Pancreas (tissue), 10 donors: ENCODE data around the gene OTULINL. TPM values are rescaled to one million over a fixed set of nuclear protein-coding genes. Genes with fewer than 3 reads are reported as not detected.

Source experiments
- ATAC-seq, 4 donors: fragments of 200-7000 bp; cut with Tn5 transposase; one replicate each; pipeline versions ENCODE4 v1.8.0 to v1.9.1; 2020; ENCODE audit warnings: mild to moderate bottlenecking in 4 of 4, moderate library complexity in 4 of 4
- DNase-seq, 6 donors: peaks; one replicate each; pipeline ENCODE4 v3.0.0-alpha.2; 2020
- FAIRE-seq: peaks from 2 replicates; lab custom pipeline; 2012; peaks lifted over from hg19 to GRCh38; lab: Jason Lieb, UNC
- H3K27ac ChIP-seq, 4 donors: fragments of 200-600 bp; sonication (generic); 1 replicate in 3 of 4; 2 replicates in 1 of 4; pipeline versions ENCODE4 v1.5.0 to v1.8.0; 2020
- H3K27me3 ChIP-seq, 4 donors: fragments of 200-600 bp; one replicate each; pipeline ENCODE4 v1.8.0; 2021
- H3K36me3 ChIP-seq, 3 donors: fragments of 200-600 bp; sonication (generic) in 1 of 3; one replicate each; pipeline versions ENCODE4 v1.5.0 to v1.8.0; 2020 to 2021
- H3K4me1 ChIP-seq, 3 donors: fragments of 200-600 bp; one replicate each; pipeline ENCODE4 v1.8.0; 2021
- H3K4me3 ChIP-seq, 4 donors: fragments of 200-600 bp; sonication (generic) in 2 of 4; one replicate each; pipeline versions ENCODE4 v1.5.0 to v1.8.0; 2020 to 2021
- H3K9me3 ChIP-seq, 4 donors: fragments of 200-600 bp; one replicate each; pipeline ENCODE4 v1.8.0; 2021
- WGBS, 2 donors: extraction: QIAGEN DNeasy Blood & Tissue Kit; methylation state at CpG; one replicate each; pipeline ENCODE4 v1.1.7; 2013; 5-methylcytosine and 5-hydroxymethylcytosine counted together
- intact Hi-C, 3 donors: fragments of 100-400 bp; cut with DNase I; formaldehyde crosslinking; loops; one replicate each; pipeline versions ENCODE4 v1.11.1 to v1.14.2; 2022
- polyA plus RNA-seq, 2 donors: library from polyadenylated mRNA; stranded (reverse); fragments of 200-250 nt; gene quantifications; one replicate each; pipeline ENCODE4 v1.2.3, GENCODE V29; 2013
- total RNA-seq, 6 donors: library from RNA; stranded (reverse); fragmentation: NEBNext Ultra II Directional in 4 of 6; extraction: Animal tissue kit (Norgen Biotek cat#: 25700) in 4 of 6; gene quantifications; one replicate each; pipeline versions ENCODE4 v1.2.1 to v1.2.4, GENCODE V29; 2021 to 2023
- TF ChIP-seq, protein P1 (sequence below), 4 donors: fragments of 200-600 bp; sonication (generic) in 3 of 4; IDR thresholded peaks; one replicate each; pipeline versions ENCODE4 v1.5.0 to v1.8.0; 2021; ENCODE audit warnings: antibody characterized with exemption in 4 of 4
- donor health status: healthy with polysubstance abuse.
- donor health status: DM: no; HTN: no; CAD: no; lungs with moderate emphysema.
- donor health status: DM: no; HTN: no; CAD: no.
- donor health status: control.
- donor health status: control.
- donor health status: Bipolar disorder and iron deficiency.
- donor health status: DM: yes; HTN: yes; CAD: no.
- donor health status: DM: no; HTN: no; CAD: no.
- donor health status: DM: no; HTN: no; CAD: no.
- donor health status: DM: yes; HTN: yes; CAD: no.

OTULINL gene
- total and polyA plus RNA-seq, 8 donors: 4.6 to 24.2 (median 13.0) TPM

- 71 to 75% methylated on average over 4 of the region's 4 CpGs for WGBS, 2 donors
Observed at GRCh38 chr5:14615365-14615764, 33.8 kb downstream of the OTULINL start.

DNA sequence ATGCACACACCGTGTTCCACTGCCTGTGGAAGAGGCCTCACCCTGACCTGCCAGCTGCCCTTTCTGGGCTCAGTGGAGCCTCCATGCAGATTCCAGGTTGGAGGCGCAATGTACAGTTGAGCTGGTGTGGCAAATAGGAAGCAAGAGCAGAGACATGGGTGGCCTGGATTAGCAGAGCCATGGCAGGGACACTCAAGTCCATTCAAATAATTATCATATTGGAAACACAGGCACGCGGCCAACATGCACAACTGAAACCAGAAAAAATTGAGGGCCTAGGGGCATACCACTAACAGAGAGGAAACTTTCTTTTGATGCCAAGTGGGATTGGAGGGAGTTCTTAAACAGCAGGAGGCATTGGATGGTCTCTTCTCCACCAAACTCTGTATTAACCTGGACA lies 35.8 kb downstream of the OTULINL start:
- DNase-seq: no peak
- no peaks in the 10 kb centered on the region for H3K9me3 ChIP-seq
- no peaks in the 10 kb centered on the region for H3K36me3 ChIP-seq
- intact Hi-C loops: no loop called here
- TF ChIP-seq, protein P1, sequence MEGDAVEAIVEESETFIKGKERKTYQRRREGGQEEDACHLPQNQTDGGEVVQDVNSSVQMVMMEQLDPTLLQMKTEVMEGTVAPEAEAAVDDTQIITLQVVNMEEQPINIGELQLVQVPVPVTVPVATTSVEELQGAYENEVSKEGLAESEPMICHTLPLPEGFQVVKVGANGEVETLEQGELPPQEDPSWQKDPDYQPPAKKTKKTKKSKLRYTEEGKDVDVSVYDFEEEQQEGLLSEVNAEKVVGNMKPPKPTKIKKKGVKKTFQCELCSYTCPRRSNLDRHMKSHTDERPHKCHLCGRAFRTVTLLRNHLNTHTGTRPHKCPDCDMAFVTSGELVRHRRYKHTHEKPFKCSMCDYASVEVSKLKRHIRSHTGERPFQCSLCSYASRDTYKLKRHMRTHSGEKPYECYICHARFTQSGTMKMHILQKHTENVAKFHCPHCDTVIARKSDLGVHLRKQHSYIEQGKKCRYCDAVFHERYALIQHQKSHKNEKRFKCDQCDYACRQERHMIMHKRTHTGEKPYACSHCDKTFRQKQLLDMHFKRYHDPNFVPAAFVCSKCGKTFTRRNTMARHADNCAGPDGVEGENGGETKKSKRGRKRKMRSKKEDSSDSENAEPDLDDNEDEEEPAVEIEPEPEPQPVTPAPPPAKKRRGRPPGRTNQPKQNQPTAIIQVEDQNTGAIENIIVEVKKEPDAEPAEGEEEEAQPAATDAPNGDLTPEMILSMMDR (IDR thresholded peaks at IDR 0.05): no peak
- no peaks in the 10 kb centered on the region for H3K27me3 ChIP-seq
- H3K4me3 ChIP-seq: no peak overlapping the region
- no peaks in the 10 kb centered on the region for H3K4me1 ChIP-seq
- H3K27ac ChIP-seq: no peak overlapping the region
- ATAC-seq: no peak
- FAIRE-seq: no peak
- WGBS, 2 donors: 97 to 99% methylated on average over 4 of the region's 4 CpGs

More at GRCh38 chr5:14615365-14615764, 33.8 kb downstream of the OTULINL start:
- Histone ChIP-seq H3K9me3 (no peaks in the 10 kb centered on the region), H3K27me3 (no peaks in the 10 kb centered on the region), H3K36me3 (peaks cover 0 to 7% (median 0%) of the 10 kb centered on the region in 3 donors), H3K4me1 (no peaks in the 10 kb centered on the region), H3K4me3 (no peak overlapping the region), H3K27ac (no peak overlapping the region)
- intact Hi-C loops: no loop called here
- no peak for FAIRE-seq
- DNase-seq: no peak
- ATAC-seq: peak in 2 of 4 donors; percentile 62 to 72
- TF ChIP-seq, protein P1 (IDR thresholded peaks at IDR 0.05): no peak

GRCh38 chr5:14627270-14627669 lies 45.7 kb downstream of the OTULINL start:
- TF ChIP-seq, protein P1 (IDR thresholded peaks at IDR 0.05): no peak
- H3K9me3 ChIP-seq: no peaks in the 10 kb centered on the region
- no peak overlapping the region for H3K27ac ChIP-seq
- intact Hi-C loops: no loop called here
- no peaks in the 10 kb centered on the region for H3K36me3 ChIP-seq
- H3K27me3 ChIP-seq: no peaks in the 10 kb centered on the region
- FAIRE-seq (no peak), ATAC-seq (no peak), DNase-seq (no peak)
- H3K4me3 ChIP-seq: no peak overlapping the region
- no peaks in the 10 kb centered on the region for H3K4me1 ChIP-seq

- intact Hi-C loops: no loop called here
- Histone ChIP-seq H3K27ac (no peak overlapping the region), H3K36me3 (no peaks in the 10 kb centered on the region), H3K4me1 (no peaks in the 10 kb centered on the region), H3K27me3 (no peaks in the 10 kb centered on the region), H3K9me3 (no peaks in the 10 kb centered on the region), H3K4me3 (no peak overlapping the region)
- WGBS, 2 donors: 13 to 15% methylated on average over 3 of the region's 3 CpGs
- FAIRE-seq (no peak), ATAC-seq (peak in 2 of 4 donors; percentile 62 to 79), DNase-seq (no peak)
- TF ChIP-seq, protein P1 (IDR thresholded peaks at IDR 0.05): no peak
Observed at GRCh38 chr5:14628346-14628745, 46.8 kb downstream of the OTULINL start.

- ATAC-seq (no peak), DNase-seq (no peak), FAIRE-seq (no peak)
- no peak overlapping the region for H3K27ac ChIP-seq
- 65 to 82% methylated on average over 2 of the region's 2 CpGs for WGBS, 2 donors
- no peaks in the 10 kb centered on the region for H3K4me1 ChIP-seq
- intact Hi-C loops: no loop called here
- no peak overlapping the region for H3K4me3 ChIP-seq
- TF ChIP-seq, protein P1 (IDR thresholded peaks at IDR 0.05): no peak
- H3K36me3 ChIP-seq: no peaks in the 10 kb centered on the region
- H3K27me3 ChIP-seq: no peaks in the 10 kb centered on the region
- H3K9me3 ChIP-seq: no peaks in the 10 kb centered on the region
Observed at GRCh38 chr5:14630671-14631070, 49.1 kb downstream of the OTULINL start.
